OCI-M1 (cell line): ENCODE measurements around the gene SCD5.
A peak's percentile ranks its signal among the peaks of the same experiment; 100 is the strongest.

Source experiments
- DNase-seq: peaks from one replicate; lab custom pipeline; 2025; lab: John Stamatoyannopoulos, UW

Gene SCD5

GRCh38 chr4:82630079-82630478 is 168.5 kb downstream of the SCD5 start:
- DNase-seq, result no peak

DNA sequence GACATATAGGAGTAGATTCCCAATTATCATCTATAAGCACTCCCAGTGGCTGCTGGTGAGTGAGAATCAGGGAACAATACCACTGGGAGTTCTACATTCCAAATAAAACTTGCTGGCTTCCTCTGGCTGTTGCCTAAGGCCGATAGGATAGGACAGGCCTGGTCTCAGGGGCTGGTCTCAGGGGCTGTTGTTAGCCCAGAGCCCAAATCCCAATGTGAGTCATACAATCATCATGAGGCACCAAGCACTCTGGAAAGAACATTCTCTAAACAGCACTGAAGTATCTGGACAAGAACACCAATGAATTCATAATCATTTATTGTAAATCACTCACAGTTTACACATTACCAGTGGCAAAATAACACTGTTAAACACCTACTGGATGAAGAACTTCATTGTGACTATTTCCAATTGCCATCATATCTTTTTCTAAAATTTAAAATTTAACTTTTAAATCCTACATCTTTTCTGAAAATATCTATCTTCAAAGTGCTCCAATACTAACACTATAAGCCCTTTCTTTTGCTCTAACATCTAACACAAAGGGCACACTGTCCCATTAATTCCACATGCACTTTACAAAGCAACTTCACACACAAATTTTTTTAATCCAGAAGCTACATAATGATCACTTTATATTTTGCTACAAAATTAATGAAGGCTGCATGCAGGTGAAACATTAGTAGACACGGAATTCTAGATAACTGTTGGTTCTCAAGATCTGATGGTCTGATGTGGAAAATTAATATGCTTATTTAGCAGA is 169.2 kb downstream of the SCD5 start:
- DNase-seq, result no peak

DNA sequence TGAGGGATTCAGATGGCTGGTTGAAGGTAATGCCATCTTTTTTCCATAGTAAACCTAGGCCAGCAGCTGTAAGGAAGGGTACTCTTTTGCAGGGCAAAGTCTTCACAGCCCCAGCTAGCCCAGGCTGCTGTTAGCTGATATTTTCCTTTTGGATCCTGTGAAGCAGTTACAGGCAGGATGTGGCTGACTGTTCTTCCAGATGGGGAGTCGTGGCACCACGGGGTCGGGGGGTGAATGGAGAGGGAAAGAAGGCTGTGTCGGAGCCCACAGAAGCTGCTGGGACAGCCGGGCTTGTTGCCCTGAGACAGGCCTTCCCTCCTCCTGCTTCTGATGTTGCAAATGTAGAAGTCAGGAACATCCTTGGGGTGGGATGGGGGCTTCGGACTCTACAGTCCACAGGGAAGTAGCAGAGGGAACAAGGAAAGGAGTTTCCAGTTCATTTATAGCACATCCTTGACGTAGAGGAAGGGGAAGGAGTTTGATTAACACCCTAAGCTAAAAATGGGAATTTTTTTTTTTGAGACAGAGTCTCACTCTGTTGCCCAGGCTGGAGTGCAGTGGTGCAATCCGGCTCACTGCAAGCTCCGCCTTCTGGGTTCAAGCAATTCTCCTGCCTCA is 172.2 kb downstream of the SCD5 start:
- DNase-seq, result no peak

GRCh38 chr4:82624819-82625218 is 173.8 kb downstream of the SCD5 start:
- DNase-seq, result no peak

- DNase-seq, result no peak
These were observed 175.4 kb downstream of the SCD5 start for GRCh38 chr4:82623121-82623683.

GRCh38 chr4:82621251-82621650 is 177.3 kb downstream of the SCD5 start:
- DNase-seq, result no peak

DNA sequence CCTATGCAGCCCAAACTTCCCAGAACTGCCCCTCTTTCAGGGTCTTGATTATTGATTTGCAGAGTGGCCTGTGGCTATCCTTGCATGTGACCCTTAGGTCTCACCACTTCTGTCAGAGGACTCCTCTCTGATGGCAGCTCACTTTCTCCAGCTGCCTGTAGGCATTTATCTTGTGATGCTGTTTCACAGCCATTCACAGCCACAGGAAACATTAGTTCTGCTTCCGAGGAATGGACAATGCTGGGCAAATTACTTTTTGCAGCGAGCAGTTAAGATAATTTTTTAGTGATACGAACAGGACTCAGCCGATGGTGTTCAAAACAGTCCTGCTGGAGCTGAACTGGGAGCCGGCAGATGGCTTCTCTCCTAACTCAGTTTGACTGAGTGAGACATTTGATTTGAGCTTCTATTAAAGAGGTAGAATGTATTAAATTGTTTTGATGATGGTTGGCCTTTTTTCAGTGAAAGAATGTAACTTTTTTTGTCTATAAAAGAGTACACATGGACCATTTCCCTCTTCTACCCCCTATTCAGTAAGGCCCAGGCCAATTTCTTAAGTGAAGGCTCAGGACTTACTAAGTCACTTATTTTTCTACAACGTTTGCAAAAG is 178.4 kb downstream of the SCD5 start:
- DNase-seq, result no peak

DNA sequence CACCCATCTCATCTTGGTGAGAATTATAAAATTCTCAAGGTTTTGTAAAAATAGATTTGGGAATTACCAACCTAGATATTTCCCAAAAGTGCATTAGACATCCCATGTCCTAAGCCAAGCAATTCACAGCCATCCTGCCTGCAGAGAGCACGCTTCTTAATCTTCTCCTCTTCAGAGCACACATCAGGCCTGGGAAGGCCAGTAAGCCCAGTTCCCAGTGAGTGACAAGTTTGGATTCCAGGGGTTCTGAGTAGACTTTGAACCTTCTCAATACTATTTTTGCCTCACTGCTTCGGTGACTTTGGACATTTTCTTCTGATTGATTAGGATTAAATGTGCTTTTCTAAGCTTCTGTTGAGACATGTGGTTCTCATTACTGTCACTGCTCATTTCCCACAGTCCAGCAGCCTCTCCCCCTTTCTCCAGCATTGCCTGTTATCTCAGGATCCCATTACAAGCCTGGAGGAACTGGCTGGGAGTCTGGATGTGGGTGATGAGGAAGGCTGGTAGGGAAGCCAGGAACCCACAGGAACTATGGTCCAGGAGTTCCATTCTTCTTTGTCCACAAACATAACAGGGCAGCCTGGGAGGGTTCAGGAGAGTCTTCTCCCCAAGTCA is 180.4 kb downstream of the SCD5 start:
- no peak for DNase-seq

GRCh38 chr4:82614838-82615449 is 183.7 kb downstream of the SCD5 start:
- DNase-seq, result no peak

DNA sequence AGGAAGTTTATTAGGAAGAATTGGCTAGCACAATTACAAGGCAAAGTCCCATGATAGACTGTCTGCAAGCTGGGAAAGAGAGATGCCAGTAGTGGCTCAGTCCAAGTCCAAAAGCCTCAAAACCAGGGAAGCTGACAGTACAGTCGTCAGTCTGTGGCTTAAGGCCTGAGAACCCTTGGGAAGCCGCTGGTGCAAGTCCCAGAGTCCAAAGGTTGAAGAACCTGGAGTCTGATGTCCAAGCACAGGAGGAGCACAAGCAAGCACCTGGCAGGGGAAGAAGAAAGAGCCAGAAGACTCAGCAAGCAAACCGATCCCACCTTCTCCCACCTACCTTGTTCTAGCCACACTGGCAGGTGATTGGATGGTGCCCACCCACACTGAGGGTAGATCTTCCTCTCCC is 185.5 kb downstream of the SCD5 start:
- no peak for DNase-seq

- DNase-seq, result no peak
These were observed 186.6 kb downstream of the SCD5 start for GRCh38 chr4:82611982-82612381.

DNA sequence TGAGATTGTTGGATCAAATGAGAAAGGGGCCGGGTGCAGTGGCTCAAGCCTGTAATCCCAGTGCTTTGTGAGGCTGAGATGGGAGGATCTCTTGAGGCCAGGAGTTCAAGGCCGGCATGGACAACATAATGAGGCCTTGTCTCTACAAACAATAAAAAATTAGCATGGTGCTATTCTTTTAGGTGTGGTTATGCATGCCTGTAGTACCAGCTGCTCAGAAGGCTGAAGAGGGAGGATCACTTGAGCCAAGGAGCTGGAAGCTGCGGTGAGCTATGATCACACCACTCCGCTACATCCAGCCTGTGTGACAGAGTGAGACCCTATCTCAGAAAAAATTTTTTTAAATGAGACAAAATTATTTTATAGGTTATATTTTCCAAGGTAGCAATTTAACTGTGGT is 187.1 kb downstream of the SCD5 start:
- DNase-seq, result no peak

DNA sequence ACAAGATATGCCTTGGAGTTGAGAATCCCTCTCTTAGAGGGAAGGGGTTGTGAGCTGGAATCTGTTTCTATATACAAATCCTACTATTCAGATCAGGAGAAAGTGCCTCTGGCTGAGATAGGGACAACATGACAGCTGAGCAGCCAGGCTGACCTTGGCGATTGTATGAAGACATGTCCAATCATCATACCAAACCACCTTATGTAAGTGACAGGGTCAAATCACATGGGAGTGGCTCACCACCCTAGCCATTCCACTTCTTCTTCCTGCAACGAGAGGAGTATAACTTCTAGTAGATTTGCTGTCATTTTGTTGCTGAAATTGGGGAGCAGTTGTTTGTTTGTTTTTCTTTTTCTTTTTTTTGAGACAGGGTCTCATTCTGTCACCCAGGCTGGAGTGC is 188.6 kb downstream of the SCD5 start:
- DNase-seq, result no peak

- DNase-seq, result no peak
These were observed 192.0 kb downstream of the SCD5 start for GRCh38 chr4:82606622-82607021.

DNA sequence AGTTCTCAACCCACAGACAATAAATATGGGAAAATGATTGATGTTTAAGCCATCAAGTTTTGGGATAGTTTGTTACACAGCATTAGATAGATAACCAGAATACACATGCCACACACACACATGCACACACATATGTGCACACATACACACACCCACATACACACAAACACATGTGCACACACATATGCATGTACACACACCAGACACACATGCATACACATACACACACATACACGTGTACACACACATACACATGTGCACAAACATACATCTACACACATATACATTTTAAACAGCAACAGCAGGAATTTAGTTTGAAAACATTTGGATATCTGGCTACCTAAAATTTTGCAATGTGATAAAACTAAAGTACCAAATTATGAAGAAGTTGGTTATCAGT is 194.1 kb downstream of the SCD5 start:
- no peak for DNase-seq

- no peak for DNase-seq
These were observed 197.2 kb downstream of the SCD5 start for GRCh38 chr4:82601242-82602015.

- DNase-seq, result peak; percentile 43
These were observed 199.3 kb downstream of the SCD5 start for GRCh38 chr4:82599336-82599735.

GRCh38 chr4:82594456-82594855 is 204.1 kb downstream of the SCD5 start:
- no peak for DNase-seq

- no peak for DNase-seq
These were observed 205.2 kb downstream of the SCD5 start for GRCh38 chr4:82593411-82593810.

DNA sequence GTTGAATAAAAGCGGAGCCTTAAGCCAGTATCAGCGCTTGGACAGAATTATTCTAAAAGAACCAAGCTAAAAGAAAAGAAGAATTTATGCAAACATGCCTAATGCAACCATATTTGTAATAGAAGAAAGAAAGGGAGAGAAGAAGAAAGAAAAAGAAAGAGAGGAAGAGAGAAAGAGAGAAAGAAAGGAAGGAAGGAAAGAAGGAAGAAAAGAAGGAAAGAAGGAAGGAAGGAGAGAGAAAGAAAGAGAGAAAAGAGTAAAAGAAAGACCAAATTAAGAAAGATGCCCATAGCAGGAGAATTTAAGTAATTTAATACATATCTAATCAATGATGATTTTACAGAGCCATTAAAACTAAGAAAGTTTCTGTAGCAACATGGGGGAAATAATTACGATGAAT is 206.0 kb downstream of the SCD5 start:
- DNase-seq, result no peak

GRCh38 chr4:82591592-82591991 is 207.0 kb downstream of the SCD5 start:
- DNase-seq, result no peak
